ENCODE data around the gene TMTC1. TPM values are rescaled to one million over a fixed set of nuclear protein-coding genes. Genes with fewer than 3 reads are reported as not detected.
"Not testable (repeated sequence)": the region's sequence is repeated elsewhere in the genome, so short reads cannot be mapped to it uniquely, and the experiment has no call there.

TMTC1 gene
- total RNA-seq, 2 donors from 2014 or later, result 0.22 to 0.51 TPM

DNA sequence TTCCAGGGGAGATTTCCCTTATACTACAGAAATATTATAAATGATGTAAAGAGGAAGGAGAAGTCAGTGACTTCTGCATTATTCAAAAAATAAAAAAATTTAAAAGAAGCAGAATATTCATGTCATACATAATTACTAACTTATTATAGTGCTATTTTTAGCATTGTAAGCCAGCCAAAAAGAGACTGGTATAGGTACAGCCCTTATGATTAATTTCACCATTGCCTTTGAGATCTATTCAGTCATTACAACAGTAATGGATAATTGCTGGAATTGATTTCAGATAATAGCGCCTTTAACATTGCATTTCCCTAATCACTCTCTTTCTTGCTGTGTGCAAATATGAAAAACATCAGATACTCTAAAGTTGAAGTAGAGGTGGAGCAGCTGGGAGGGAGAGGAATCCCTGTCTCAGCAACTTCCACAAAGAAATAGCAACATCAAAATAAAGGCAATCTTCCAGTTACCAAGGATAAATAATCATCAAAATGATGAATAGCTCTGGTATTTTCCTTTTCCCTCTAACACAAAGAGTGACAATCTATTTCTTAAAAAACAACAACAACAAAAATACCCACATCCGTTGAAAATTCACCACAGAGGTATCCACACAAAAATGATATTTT lies 214.5 kb downstream of the TMTC1 start:
- DNase-seq (no peak), ATAC-seq (replicated peaks in 1 of 2) (no peak)
- H3K36me3 Mint-ChIP-seq (ENCODE audit: insufficient read depth in 2 of 2), result no peaks in the 10 kb centered on the region
- H3K27me3 Mint-ChIP-seq (ENCODE audit: low read depth), result peaks cover 11% of the 10 kb centered on the region
- no peak overlapping the region for H3K27ac Mint-ChIP-seq
- H3K4me1 Mint-ChIP-seq (ENCODE audit: low read depth), result no peaks in the 10 kb centered on the region
- H3K4me3 Mint-ChIP-seq, result no peak overlapping the region
- no peaks in the 10 kb centered on the region for H3K9me3 Mint-ChIP-seq

DNA sequence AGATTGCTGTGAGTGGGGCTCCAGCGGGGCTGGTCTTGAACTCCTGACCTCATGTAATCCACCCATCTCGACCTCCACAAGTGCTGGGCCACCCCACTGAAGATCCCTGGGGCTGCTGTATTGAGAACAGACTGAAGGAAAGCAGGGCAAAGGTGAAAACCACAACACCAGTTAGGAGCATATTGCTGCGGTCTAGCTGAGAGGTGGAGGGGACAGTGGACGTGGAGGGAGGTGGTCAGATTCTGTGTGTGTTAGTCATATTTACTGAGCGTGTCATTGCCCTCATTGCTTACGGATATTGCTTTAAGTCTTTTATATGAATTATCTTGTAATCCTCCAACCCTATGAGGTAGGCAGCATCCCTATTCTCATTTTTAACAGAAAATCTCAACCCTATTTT lies 217.3 kb downstream of the TMTC1 start:
- H3K27me3 Mint-ChIP-seq (ENCODE audit: low read depth), result peaks cover 26% of the 10 kb centered on the region
- H3K27ac Mint-ChIP-seq, result no peak overlapping the region
- H3K4me1 Mint-ChIP-seq (ENCODE audit: low read depth), result peaks cover 7% of the 10 kb centered on the region
- no peaks in the 10 kb centered on the region for H3K36me3 Mint-ChIP-seq (ENCODE audit: insufficient read depth in 2 of 2)
- DNase-seq (no peak), ATAC-seq (replicated peaks in 1 of 2) (no peak)
- no peak overlapping the region for H3K4me3 Mint-ChIP-seq
- H3K9me3 Mint-ChIP-seq, result no peaks in the 10 kb centered on the region

DNA sequence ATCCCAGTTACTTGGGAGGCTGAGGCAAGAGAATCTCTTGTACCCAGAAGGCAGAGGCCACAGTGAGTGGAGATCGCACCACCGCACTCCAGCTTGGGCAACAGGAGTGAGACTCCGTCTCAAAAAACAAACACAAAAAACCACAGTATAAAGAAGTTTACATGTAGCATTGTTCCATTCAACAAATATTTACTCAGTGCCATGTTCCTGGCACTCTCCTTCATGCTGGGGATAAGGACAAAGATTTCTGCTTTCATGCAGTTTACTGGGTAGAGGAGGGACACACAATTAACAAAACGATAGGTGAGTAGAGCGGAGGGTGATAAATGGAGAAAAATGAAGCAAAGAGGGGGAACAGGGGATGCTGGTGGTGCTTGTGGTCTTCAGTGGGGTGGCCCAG lies 218.0 kb downstream of the TMTC1 start:
- Mint-ChIP-seq H3K27me3 (ENCODE audit: low read depth) (peaks cover 26% of the 10 kb centered on the region), H3K4me3 (no peak overlapping the region), H3K36me3 (ENCODE audit: insufficient read depth in 2 of 2) (no peaks in the 10 kb centered on the region), H3K4me1 (ENCODE audit: low read depth) (peaks cover 7% of the 10 kb centered on the region), H3K27ac (no peak overlapping the region), H3K9me3 (no peaks in the 10 kb centered on the region)
- DNase-seq, result no peak
- no peak for ATAC-seq (replicated peaks in 1 of 2)

DNA sequence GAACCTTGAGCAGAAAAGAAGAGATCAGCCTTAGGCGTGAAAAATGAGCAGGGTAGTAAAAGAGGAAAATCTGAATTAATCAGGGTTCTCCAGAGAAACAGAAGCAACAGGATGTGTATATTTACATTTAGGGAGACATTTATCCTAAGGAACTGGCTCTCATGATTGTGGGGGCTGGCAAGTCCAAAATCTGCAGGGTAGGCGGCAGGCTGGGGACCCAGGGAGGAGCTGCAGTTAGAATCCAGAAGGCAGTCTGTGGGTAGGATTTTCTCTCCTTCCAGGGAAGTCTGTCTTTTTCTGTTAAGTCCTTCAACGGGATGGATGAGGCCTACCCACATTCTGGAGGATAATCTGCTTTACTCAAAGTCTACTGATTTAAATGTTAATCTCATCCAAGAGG lies 218.8 kb downstream of the TMTC1 start:
- Mint-ChIP-seq H3K27me3 (ENCODE audit: low read depth) (peaks cover 26% of the 10 kb centered on the region), H3K36me3 (ENCODE audit: insufficient read depth in 2 of 2) (no peaks in the 10 kb centered on the region), H3K4me3 (no peak overlapping the region), H3K4me1 (ENCODE audit: low read depth) (peaks cover 7% of the 10 kb centered on the region), H3K27ac (no peak overlapping the region), H3K9me3 (no peaks in the 10 kb centered on the region)
- DNase-seq, result no peak
- no peak for ATAC-seq (replicated peaks in 1 of 2)

DNA sequence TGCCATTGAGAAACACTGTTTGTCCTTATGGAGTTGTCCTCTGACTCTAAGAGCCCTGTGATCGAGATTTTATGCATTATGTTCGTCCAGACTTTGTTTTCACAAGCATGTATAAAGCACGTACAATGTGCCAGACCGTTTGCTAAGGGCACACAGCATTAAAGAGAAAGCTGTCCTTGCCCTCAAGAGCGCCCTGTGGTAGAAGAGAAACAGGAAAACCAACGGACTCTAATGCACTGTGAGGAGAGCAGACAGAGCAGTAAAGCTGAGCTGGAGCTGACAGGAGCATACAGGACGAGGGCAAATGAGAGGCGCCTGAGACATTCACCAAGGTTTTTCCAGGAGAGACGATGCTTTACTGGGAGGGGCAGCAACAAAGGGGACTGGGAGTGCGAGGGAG lies 220.1 kb downstream of the TMTC1 start:
- peaks cover 26% of the 10 kb centered on the region for H3K27me3 Mint-ChIP-seq (ENCODE audit: low read depth)
- H3K36me3 Mint-ChIP-seq (ENCODE audit: insufficient read depth in 2 of 2), result no peaks in the 10 kb centered on the region
- DNase-seq, result no peak
- no peaks in the 10 kb centered on the region for H3K9me3 Mint-ChIP-seq
- H3K4me1 Mint-ChIP-seq (ENCODE audit: low read depth), result peaks cover 7% of the 10 kb centered on the region
- no peak for ATAC-seq (replicated peaks in 1 of 2)
- H3K4me3 Mint-ChIP-seq, result peak overlapping the region; percentile 2 to 22
- no peak overlapping the region for H3K27ac Mint-ChIP-seq

DNA sequence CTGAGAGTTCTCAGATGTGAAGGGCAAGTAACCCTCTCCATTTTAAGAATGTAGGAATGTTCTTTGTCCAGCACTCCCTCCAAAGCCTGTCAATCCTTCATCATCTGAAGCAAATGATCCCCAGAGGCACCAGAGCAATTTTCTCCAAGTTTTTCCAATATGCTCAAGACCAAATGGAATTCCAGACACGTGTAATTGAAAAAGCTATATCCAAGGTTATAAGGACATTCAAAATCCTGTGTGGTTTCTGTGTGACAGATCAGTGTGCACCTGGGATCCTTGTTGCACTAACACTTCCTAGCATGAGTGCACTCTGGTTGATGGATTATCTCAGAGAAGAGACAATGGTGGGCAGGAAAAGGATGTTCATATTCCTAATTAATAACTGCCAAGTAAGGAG lies 220.7 kb downstream of the TMTC1 start:
- ATAC-seq (replicated peaks in 1 of 2), result no peak
- Mint-ChIP-seq H3K9me3 (no peaks in the 10 kb centered on the region), H3K27ac (no peak overlapping the region), H3K4me1 (ENCODE audit: low read depth) (peaks cover 7% of the 10 kb centered on the region), H3K4me3 (no peak overlapping the region), H3K36me3 (ENCODE audit: insufficient read depth in 2 of 2) (no peaks in the 10 kb centered on the region), H3K27me3 (ENCODE audit: low read depth) (peaks cover 26% of the 10 kb centered on the region)
- no peak for DNase-seq

DNA sequence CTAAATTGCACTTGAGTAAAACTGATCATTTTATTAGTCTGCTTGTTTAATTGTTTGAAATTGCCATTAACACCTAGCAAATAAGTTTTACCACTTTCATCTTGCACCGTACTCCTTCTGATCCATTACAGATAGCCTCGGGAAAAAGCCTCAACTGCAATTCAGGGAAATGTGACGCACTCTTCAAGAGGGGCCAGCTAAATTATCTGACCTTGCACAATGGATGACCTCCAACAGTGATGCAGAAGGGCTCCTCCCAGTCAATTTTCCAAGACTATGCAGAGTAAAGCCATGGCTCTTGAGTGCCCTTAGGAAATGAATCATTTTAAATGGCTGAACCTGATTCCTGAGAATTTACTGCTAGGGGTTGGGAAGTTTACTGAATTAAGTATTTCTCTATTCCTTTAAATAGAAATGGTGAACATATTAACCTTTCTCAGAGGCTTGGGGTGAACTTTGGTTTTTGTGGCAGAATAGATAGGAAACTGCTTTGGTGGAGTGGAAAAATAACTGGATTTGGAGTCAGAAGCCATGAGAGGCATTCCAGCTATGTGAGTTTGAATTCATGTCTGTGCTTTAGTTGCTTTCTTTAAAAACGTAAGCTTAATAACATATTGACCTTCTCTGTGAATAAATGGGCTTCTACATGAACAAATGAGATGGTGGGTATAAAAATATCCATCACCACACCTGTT lies 221.5 kb downstream of the TMTC1 start:
- H3K4me3 Mint-ChIP-seq, result no peak overlapping the region
- H3K36me3 Mint-ChIP-seq (ENCODE audit: insufficient read depth in 2 of 2), result no peaks in the 10 kb centered on the region
- H3K9me3 Mint-ChIP-seq, result no peaks in the 10 kb centered on the region
- no peak overlapping the region for H3K27ac Mint-ChIP-seq
- no peak for DNase-seq
- ATAC-seq (replicated peaks in 1 of 2), result no peak
- H3K4me1 Mint-ChIP-seq (ENCODE audit: low read depth), result peaks cover 7% of the 10 kb centered on the region
- H3K27me3 Mint-ChIP-seq (ENCODE audit: low read depth), result peaks cover 26% of the 10 kb centered on the region

DNA sequence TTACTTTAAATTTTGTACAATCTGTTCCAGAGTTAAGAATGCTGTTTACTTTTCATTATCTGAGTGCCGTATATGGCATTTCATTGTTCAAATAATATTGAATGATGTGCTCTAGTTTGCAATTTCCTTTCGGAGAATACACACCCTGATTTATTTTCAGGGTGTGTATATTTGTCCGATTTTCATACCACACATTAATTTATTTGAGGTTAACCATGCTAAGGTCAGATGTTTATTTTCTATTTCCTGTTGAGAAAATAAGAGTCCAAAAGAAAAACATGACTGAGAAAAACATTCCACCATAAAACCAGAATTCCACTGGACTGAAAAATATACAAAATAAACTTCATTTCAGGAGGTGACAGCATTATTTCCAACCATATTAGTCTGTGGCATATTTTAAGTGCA lies 222.1 kb downstream of the TMTC1 start:
- ATAC-seq (replicated peaks in 1 of 2) (no peak), DNase-seq (no peak)
- H3K36me3 Mint-ChIP-seq (ENCODE audit: insufficient read depth in 2 of 2), result no peaks in the 10 kb centered on the region
- H3K27ac Mint-ChIP-seq, result no peak overlapping the region
- H3K4me3 Mint-ChIP-seq, result no peak overlapping the region
- H3K27me3 Mint-ChIP-seq (ENCODE audit: low read depth), result peaks cover 26% of the 10 kb centered on the region
- peaks cover 7% of the 10 kb centered on the region for H3K4me1 Mint-ChIP-seq (ENCODE audit: low read depth)
- no peaks in the 10 kb centered on the region for H3K9me3 Mint-ChIP-seq

DNA sequence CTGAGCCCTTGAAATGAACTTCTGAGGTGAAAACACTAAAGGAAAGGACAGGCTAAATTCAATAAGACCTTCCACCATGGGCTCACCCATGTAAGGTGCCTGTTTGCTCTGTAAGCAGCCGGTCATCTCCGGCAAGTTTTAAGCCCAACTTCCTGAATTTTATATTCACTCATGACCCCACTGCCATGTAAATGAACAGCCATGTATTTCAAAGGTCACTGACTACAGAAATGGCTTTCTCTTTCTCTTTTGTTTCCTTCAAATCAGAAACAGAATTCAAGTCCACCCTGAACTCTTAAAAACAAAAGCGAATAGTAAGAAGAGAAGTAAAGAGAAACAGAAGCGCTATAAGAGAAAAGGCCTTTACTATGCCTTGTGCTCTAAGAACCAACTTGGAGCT lies 224.5 kb downstream of the TMTC1 start:
- H3K27me3 Mint-ChIP-seq (ENCODE audit: low read depth), result peaks cover 31% of the 10 kb centered on the region
- ATAC-seq (replicated peaks in 1 of 2) (no peak), DNase-seq (no peak)
- no peak overlapping the region for H3K4me3 Mint-ChIP-seq
- H3K4me1 Mint-ChIP-seq (ENCODE audit: low read depth), result peaks cover 7% of the 10 kb centered on the region
- H3K36me3 Mint-ChIP-seq (ENCODE audit: insufficient read depth in 2 of 2), result no peaks in the 10 kb centered on the region
- no peaks in the 10 kb centered on the region for H3K9me3 Mint-ChIP-seq
- H3K27ac Mint-ChIP-seq, result no peak overlapping the region

DNA sequence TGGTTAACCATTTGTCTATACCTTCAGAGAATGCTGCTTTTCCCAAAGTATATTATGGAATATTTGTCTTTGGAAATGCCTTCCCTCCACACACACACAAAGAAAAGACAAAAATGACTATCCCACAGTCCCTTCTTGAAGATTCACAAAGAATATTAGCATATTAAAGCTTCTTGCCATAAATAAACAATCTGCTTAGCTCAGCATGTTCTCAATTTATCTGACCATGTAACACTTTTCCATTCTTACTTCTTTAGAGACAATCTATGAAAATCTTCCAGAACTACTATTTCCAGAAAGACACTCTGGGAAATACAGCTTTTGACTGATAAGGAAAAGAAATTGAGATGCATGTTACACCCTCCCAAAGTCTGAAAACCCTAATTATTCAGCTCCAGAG lies 227.4 kb downstream of the TMTC1 start:
- H3K4me3 Mint-ChIP-seq, result no peak overlapping the region
- H3K27ac Mint-ChIP-seq, result no peak overlapping the region
- DNase-seq (no peak), ATAC-seq (replicated peaks in 1 of 2) (no peak)
- H3K27me3 Mint-ChIP-seq (ENCODE audit: low read depth), result peaks cover 5% of the 10 kb centered on the region
- no peaks in the 10 kb centered on the region for H3K4me1 Mint-ChIP-seq (ENCODE audit: low read depth)
- H3K9me3 Mint-ChIP-seq, result no peaks in the 10 kb centered on the region
- no peaks in the 10 kb centered on the region for H3K36me3 Mint-ChIP-seq (ENCODE audit: insufficient read depth in 2 of 2)

DNA sequence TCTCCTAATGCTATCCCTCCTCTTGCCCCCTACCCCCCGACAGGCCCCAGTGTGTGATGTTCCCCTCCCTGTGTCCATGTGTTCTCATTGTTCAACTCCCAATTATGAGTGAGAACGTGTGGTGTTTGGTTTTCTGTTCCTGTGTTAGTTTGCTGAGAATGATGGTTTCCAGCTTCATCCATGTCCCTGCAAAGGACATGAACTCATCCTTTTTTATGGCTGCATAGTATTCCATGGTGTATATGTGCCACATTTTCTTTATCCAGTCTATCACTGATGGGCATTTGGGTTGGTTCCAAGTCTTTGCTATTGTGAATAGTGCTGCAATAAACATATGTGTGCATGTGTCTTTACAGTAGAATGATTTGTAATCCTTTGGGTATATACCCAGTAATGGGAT lies 228.3 kb downstream of the TMTC1 start:
- not testable (repeated sequence) for DNase-seq; H3K9me3 Mint-ChIP-seq; ATAC-seq (replicated peaks in 1 of 2); H3K27ac Mint-ChIP-seq; H3K4me1 Mint-ChIP-seq (ENCODE audit: low read depth); H3K4me3 Mint-ChIP-seq; H3K36me3 Mint-ChIP-seq (ENCODE audit: insufficient read depth in 2 of 2); H3K27me3 Mint-ChIP-seq (ENCODE audit: low read depth)

DNA sequence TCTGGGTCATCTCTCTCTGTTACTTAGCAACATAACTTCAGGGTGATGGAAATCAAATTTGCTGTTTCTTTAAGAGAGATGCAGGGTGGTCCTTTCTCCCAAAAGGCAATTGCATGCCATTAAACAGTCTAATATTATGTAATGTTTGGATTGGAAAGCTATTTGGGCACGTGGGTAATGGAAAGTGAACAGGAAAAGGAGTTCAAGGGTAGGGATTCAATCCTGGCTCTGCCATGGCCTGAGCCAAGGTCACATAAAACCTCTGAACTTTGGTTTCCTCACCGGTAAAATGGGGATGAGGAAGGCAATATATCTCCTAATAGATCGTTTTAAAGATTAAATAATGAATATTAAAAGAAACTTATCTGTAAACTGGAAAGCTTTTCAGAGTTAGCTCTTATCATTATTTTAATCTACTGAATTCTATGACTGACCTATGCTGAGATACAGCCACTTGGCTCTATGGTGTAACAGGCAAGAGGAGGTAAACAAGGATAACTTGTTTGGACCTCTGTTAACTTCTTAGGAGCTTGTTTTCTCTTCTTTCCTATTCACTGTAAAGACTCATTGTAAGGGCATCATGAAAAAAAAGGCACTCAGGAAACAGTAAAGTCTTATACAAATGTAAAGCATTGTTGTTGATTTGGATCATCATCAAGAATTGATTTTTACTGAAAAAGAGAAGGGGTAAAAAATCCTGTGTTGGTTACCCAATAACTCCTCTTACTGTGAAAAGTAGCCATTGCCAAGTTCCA lies 230.6 kb downstream of the TMTC1 start:
- H3K36me3 Mint-ChIP-seq (ENCODE audit: insufficient read depth in 2 of 2), result no peaks in the 10 kb centered on the region
- no peak overlapping the region for H3K4me3 Mint-ChIP-seq
- H3K27ac Mint-ChIP-seq, result no peak overlapping the region
- peaks cover 7% of the 10 kb centered on the region for H3K27me3 Mint-ChIP-seq (ENCODE audit: low read depth)
- no peaks in the 10 kb centered on the region for H3K4me1 Mint-ChIP-seq (ENCODE audit: low read depth)
- no peak for ATAC-seq (replicated peaks in 1 of 2)
- DNase-seq, result no peak
- H3K9me3 Mint-ChIP-seq, result no peaks in the 10 kb centered on the region

DNA sequence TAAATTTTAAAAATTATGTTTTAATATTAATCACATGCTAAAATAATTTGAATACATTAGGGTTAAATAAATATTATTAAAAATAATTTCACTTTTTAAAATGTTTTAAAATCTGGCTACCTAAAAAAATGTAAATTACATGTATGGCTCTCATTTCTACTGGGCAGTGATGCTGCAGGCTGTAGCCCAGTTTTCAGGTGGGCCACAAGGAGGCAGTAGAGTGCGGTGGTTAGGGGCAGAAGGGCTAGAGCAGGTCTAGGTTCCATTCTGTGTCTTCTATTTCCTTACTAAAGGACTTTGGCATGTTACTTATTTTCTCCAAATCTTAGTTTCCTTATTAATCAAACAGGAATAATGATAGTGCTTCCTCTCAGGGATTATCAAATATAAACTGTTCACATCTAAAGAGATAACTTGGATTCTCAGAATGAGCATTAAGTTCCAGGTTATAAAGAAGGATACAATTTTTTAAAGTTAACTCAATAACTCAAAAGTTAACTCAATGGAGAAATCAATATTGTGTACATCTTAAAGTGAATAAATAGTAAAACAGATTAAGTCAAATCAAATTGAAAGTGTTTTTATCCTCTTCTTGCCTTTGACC lies 231.3 kb downstream of the TMTC1 start:
- ATAC-seq (replicated peaks in 1 of 2), result peak; percentile 60 to 65
- H3K27me3 Mint-ChIP-seq (ENCODE audit: low read depth), result peaks cover 14% of the 10 kb centered on the region

More for the DNA sequence above, 231.3 kb downstream of the TMTC1 start:
- DNase-seq, result peak; percentile 68 to 74
- Mint-ChIP-seq H3K36me3 (ENCODE audit: insufficient read depth in 2 of 2) (no peaks in the 10 kb centered on the region), H3K4me1 (ENCODE audit: low read depth) (no peaks in the 10 kb centered on the region), H3K4me3 (no peak overlapping the region), H3K9me3 (no peaks in the 10 kb centered on the region), H3K27ac (no peak overlapping the region)

All from activated T-cell treated with anti-CD3 and anti-CD28 coated beads, Interleukin-2, amount 50 U/mL, for 72 hours (primary cell).